Right atrium auricular region (tissue), 2 donors: ENCODE results near the gene RNPEPL1. TPM values are rescaled to one million over a fixed set of nuclear protein-coding genes. Genes with fewer than 3 reads are reported as not detected.

Experiments
- DNase-seq: peaks from one replicate; pipeline ENCODE4 v3.0.0-alpha.2; 2019; ENCODE audit warnings: low spot score
- H3K27ac ChIP-seq, 2 donors: fragments of 200-600 bp; sonication (generic); 1 replicate in 1 of 2; 2 replicates in 1 of 2; pipeline ENCODE4 v1.5.1; 2016 to 2019
- H3K27me3 ChIP-seq, 2 donors: fragments of 200-600 bp; sonication (generic); one replicate each; pipeline versions ENCODE4 v1.5.1 to v1.6.0; 2017 to 2019
- H3K36me3 ChIP-seq: fragments of 200-600 bp; sonication (generic); one replicate; pipeline ENCODE4 v1.5.1; 2016
- H3K4me1 ChIP-seq, 2 donors: fragments of 200-600 bp; sonication (generic); one replicate each; pipeline versions ENCODE4 v1.5.1 to v1.6.0; 2017 to 2019
- H3K4me3 ChIP-seq, 2 donors: fragments of 200-600 bp; sonication (generic); 1 replicate in 1 of 2; 2 replicates in 1 of 2; pipeline ENCODE4 v1.5.1; 2017 to 2019; ENCODE audit warnings: mild to moderate bottlenecking in 1 of 2, moderate library complexity in 1 of 2
- H3K9me3 ChIP-seq, 2 donors: fragments of 200-600 bp; sonication (generic); one replicate each; pipeline ENCODE4 v1.5.1; 2019
- total RNA-seq, 2 donors: library from RNA; depleted of rRNA; stranded (reverse); fragments of >200 nt; gene quantifications; one replicate each; pipeline ENCODE4 v1.1.0, GENCODE V29; 2016
- TF ChIP-seq, protein P1 (sequence below), 2 donors: fragments of 200-600 bp; sonication (generic); IDR thresholded peaks; one replicate each; pipeline ENCODE4 v1.5.1; 2019; ENCODE audit warnings: antibody characterized with exemption in 2 of 2

RNPEPL1 gene
- total RNA-seq, 2 donors from 2014 or later: 62.0 to 76.3 TPM

GRCh38 chr2:240627736-240628506 is 59.6 kb downstream of the RNPEPL1 start:
- Histone ChIP-seq H3K9me3 (no peaks in the 10 kb centered on the region), H3K4me3 (no peak overlapping the region), H3K27ac (no peak overlapping the region), H3K36me3 (no peaks in the 10 kb centered on the region), H3K4me1 (no peaks in the 10 kb centered on the region), H3K27me3 (no peaks in the 10 kb centered on the region)
- TF ChIP-seq, protein P1, sequence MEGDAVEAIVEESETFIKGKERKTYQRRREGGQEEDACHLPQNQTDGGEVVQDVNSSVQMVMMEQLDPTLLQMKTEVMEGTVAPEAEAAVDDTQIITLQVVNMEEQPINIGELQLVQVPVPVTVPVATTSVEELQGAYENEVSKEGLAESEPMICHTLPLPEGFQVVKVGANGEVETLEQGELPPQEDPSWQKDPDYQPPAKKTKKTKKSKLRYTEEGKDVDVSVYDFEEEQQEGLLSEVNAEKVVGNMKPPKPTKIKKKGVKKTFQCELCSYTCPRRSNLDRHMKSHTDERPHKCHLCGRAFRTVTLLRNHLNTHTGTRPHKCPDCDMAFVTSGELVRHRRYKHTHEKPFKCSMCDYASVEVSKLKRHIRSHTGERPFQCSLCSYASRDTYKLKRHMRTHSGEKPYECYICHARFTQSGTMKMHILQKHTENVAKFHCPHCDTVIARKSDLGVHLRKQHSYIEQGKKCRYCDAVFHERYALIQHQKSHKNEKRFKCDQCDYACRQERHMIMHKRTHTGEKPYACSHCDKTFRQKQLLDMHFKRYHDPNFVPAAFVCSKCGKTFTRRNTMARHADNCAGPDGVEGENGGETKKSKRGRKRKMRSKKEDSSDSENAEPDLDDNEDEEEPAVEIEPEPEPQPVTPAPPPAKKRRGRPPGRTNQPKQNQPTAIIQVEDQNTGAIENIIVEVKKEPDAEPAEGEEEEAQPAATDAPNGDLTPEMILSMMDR (IDR thresholded peaks at IDR 0.05): no peak
- DNase-seq: no peak

GRCh38 chr2:240628507-240628807 is 60.2 kb downstream of the RNPEPL1 start:
- no peaks in the 10 kb centered on the region for H3K36me3 ChIP-seq
- H3K27me3 ChIP-seq: no peaks in the 10 kb centered on the region
- DNase-seq: no peak
- no peaks in the 10 kb centered on the region for H3K4me1 ChIP-seq
- no peak overlapping the region for H3K27ac ChIP-seq
- no peak overlapping the region for H3K4me3 ChIP-seq
- H3K9me3 ChIP-seq: no peaks in the 10 kb centered on the region
- TF ChIP-seq, protein P1 (IDR thresholded peaks at IDR 0.05): no peak

GRCh38 chr2:240628808-240629618 is 60.7 kb downstream of the RNPEPL1 start:
- Histone ChIP-seq H3K27me3 (no peaks in the 10 kb centered on the region), H3K4me1 (no peaks in the 10 kb centered on the region), H3K4me3 (no peak overlapping the region), H3K36me3 (no peaks in the 10 kb centered on the region), H3K9me3 (no peaks in the 10 kb centered on the region), H3K27ac (no peak overlapping the region)
- TF ChIP-seq, protein P1 (IDR thresholded peaks at IDR 0.05): no peak
- no peak for DNase-seq

- Histone ChIP-seq H3K36me3 (no peaks in the 10 kb centered on the region), H3K27ac (no peak overlapping the region), H3K4me1 (no peaks in the 10 kb centered on the region), H3K27me3 (no peaks in the 10 kb centered on the region), H3K9me3 (no peaks in the 10 kb centered on the region), H3K4me3 (no peak overlapping the region)
- TF ChIP-seq, protein P1 (IDR thresholded peaks at IDR 0.05): no peak
- DNase-seq: no peak
Measured at GRCh38 chr2:240629619-240629967, 61.3 kb downstream of the RNPEPL1 start.

DNA sequence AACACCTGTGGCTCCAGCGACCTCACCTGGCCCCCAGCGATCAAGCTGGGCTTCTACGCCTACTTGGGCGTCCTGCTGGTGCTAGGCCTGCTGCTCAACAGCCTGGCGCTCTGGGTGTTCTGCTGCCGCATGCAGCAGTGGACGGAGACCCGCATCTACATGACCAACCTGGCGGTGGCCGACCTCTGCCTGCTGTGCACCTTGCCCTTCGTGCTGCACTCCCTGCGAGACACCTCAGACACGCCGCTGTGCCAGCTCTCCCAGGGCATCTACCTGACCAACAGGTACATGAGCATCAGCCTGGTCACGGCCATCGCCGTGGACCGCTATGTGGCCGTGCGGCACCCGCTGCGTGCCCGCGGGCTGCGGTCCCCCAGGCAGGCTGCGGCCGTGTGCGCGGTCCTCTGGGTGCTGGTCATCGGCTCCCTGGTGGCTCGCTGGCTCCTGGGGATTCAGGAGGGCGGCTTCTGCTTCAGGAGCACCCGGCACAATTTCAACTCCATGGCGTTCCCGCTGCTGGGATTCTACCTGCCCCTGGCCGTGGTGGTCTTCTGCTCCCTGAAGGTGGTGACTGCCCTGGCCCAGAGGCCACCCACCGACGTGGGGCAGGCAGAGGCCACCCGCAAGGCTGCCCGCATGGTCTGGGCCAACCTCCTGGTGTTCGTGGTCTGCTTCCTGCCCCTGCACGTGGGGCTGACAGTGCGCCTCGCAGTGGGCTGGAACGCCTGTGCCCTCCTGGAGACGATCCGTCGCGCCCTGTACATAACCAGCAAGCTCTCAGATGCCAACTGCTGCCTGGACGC is 61.9 kb downstream of the RNPEPL1 start:
- Histone ChIP-seq H3K9me3 (no peaks in the 10 kb centered on the region), H3K27ac (no peak overlapping the region), H3K4me1 (no peaks in the 10 kb centered on the region), H3K36me3 (no peaks in the 10 kb centered on the region), H3K4me3 (no peak overlapping the region), H3K27me3 (no peaks in the 10 kb centered on the region)
- DNase-seq: no peak
- TF ChIP-seq, protein P1 (IDR thresholded peaks at IDR 0.05): no peak

Other genes with a start within 250 kb of the RNPEPL1 start
- 100 to 1,000 TPM in 1 of 2 donors, 10 to 100 TPM in 1; 77.4 to 103 TPM for gene GPC1, start 132.8 kb upstream of the RNPEPL1 start, total RNA-seq
- gene ANKMY1, start 10.5 kb upstream of the RNPEPL1 start, total RNA-seq: 1 to 10 TPM; 3.7 to 7.9 TPM
- 10 to 100 TPM; 12.0 to 17.5 TPM for gene DUSP28, start 8.1 kb upstream of the RNPEPL1 start, total RNA-seq
- gene CAPN10, start 18.2 kb downstream of the RNPEPL1 start, total RNA-seq: 10 to 100 TPM; 14.1 to 14.6 TPM
- under 1 TPM; 0.56 to 0.86 TPM for gene GPR35, start 57.0 kb downstream of the RNPEPL1 start, total RNA-seq
- not detected for gene AQP12B, start 114.4 kb downstream of the RNPEPL1 start, total RNA-seq
- gene AQP12A, start 123.4 kb downstream of the RNPEPL1 start, total RNA-seq: not detected